ENCODE measurements around the gene AOAH.

Gene AOAH

DNA sequence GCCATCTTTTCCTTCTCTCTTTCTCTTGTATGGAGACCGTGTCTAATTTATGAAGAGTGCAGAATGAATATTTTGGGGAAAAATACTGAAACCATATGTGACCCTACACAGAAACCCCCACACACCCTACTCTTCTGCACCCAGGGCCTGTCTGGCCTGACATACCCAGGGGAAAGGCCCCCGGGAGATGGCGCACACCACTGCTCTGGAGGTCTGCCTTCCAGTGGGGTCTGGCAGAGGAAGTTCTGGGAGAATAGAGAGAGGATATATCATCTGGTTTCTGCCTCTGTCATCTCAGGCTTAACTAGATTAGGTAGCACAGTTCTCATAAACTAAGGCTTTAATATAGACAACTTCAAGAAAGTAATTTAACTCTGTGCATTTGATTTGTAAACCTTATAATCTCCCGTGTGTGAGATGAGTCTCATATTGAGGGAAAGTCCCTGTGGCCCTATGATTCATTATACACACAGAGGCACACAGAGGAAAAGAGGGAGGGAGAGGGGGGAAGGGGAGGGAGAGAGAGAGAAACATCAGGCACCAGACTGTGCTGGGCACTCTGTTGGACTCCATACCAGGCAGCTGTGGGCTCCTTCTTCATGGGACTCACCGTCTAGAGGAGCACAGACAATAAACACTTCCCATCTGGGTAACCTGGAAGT, 123.3 kb downstream of the AOAH start:
- DNase-seq (ENCODE audit: low read depth), result peak; percentile 83

DNA sequence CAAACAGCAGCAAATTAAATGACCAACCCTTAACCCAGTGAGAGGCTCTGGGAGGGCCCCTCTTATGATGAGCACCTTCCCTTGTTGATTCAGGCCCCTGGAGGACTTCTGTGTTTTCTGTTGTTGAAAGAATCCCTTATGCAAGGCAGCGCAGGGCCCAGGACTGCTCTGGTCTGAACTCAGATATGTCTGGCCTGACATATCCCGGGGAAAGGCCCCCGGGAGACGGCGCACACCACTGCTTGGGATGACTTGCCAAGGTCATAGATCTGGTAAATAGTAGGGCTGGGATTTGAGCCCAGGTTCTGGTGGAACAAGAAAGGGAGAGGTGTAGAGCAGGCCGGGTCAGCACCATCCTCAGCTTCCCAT, 124.0 kb downstream of the AOAH start:
- no peak for DNase-seq (ENCODE audit: low read depth)

DNA sequence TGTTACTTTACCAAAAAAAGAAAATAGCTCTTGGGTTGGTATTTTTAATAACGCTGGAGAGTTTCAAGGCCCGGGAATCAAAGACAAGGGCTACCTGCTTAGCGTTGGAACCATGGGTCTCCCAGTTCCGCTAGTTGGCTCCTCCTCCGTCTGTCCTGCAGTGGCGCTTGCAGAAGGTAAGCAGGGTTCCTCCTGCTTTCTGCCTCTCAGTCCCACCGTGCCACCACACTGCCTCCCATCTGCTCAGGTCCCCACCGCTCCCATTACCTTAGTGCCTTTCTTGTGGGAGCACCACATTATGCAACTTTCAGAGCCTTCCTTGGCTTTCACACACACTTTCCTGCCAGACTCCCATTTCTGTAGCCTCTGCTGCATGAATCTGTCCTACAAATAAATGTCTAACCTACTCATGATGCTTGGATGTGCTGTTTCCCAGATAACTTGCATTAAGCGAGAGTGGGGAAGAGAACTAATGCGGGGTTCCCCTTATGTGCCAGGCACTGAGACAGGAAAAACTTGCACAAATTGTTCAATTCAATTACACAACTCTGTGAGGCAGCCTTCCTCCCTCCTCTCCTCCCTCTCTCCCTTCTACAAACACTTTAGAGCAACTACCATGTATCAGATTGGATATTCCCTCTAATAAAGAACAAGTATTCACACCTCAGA, 124.5 kb downstream of the AOAH start:
- no peak for DNase-seq (ENCODE audit: low read depth)

DNA sequence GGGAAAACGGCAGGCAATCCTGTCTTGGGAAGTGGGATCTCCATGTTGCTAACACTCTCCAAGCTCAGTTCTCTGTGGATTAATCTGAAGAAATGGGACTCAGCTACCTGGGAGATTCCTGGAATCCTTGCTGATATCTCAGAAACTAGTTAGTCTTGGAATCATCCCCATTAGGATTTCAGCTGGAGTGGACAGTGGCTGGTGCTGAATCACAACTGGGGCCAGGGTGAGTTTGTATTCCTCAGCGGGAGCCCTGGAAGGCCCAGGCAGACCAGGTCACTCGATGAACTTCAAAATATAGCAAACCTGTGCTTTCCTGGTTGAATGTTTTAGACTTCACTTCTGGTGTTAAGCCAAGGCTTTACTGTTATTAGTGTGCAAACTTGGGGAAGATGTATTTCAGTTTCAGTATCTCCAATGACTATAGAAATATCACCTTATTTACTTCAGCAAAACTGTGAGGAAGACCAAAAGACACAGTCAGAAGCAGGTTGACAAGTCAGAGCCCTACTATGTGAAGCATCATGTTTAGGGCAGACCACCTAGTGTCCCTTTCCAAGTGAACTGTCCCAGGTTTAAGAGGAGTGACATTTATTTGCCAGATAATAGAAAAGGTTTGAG, 126.1 kb downstream of the AOAH start:
- no peak for DNase-seq (ENCODE audit: low read depth)

DNA sequence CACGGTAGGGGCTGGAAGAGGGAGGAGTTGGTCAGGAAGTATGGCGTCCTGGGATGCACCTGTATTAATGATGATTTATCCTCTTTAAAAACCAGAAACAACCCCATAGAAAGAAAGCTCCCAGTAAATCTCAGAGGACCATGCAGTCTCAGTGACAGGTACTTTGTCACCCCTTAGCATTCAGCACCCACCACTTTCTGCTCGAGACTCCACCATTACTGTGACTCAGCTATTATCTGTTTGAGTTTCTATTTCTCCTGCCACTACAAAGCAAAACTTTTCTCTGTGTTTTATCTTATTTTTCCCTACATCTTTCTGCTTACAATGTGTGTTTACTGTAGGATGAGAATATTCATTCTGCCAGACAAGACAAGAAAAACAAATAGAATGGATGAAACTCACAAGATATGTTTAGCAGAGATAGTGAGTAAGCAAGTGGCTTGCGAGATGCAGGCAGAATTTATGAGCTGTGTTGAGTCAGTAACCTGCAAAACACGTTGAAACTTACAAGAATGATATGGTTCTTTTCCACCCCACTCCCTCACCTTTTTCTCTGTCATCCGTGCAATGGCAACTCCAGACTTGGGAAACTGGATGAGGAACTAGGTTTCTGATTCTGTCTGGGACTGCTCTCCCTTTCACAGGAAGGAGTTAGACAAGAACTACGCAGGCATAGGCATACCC, 127.1 kb downstream of the AOAH start:
- DNase-seq (ENCODE audit: low read depth), result peak; percentile 51

- no peak for DNase-seq (ENCODE audit: low read depth)
Observed at GRCh38 chr7:36594445-36594844, 129.8 kb downstream of the AOAH start.

DNA sequence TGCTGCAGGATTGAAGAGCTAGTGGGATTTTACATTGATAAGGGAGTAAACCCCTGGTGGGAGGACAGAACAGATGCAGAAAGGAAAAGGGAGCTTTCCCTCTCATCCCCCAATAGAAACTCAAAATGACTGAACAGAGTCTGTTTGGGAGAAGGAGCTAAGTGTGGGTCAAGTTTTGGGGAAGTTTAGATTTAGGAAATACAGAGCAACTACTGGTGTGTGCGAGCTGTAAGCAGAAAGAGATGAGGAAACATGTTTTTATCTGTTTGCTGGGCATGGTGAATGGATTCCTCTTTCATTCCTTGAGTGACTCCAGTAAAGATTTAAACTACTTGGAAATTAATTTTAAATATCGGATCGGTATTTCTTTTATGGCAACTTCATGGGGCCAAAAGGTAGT, 132.7 kb downstream of the AOAH start:
- no peak for DNase-seq (ENCODE audit: low read depth)

DNA sequence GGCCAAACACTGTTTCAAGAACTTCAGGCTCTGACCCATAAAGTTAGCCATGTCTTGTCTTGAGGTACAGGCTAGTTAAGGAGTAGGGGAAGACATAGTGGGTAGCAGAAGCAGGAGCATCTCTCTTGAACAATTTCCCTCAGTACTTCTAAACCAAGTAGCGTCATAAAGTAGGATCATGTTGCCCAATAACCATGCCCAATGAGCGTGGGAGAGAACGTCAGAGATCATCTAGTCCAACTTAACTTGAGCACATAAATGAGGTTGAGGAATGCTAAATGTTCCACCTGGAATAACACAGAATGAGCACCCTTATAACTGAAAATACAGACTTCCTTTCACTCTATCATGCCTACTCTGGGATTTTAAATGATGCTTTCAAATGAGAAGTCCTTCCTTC, 134.9 kb downstream of the AOAH start:
- DNase-seq (ENCODE audit: low read depth), result no peak

GRCh38 chr7:36583318-36583717, 141.0 kb downstream of the AOAH start:
- DNase-seq (ENCODE audit: low read depth), result peak; percentile 86

DNA sequence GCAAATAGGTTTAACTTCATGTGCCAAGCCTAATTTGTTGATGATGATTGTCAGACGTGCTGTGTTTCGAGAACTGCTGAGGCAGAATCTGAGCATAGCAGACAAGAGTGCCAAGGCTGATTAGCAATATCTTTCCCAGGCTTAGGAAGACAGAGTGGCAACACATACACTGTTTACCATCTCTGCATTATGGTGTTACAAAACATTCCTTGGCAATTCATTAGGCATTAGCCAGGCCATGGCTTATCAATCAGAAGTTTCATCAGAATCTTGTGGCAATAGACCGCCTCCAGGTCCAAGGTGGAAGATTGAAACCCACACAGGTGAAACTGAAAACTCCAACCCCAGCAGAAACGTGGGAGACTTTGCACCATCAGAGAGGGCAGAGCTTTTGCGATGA, 148.5 kb downstream of the AOAH start:
- no peak for DNase-seq (ENCODE audit: low read depth)

DNA sequence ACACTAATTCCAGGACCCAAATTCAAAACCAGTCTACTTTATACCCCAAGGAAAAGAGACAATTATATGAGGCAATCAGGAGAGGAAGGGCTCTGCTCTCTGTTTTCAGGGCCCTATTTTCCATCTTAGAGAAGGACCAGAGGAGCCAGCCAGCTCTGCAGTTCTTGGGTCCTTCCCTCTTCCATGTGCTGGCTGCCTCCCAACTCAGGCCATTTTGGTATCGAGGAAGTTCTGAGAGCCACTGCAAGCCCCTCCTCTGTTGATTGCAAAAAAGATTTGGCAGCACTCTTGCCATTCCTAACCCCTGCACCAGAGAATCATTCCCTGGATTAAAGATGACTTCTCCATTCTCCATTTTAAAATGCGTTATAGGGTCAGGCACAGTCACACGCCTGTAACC, 151.2 kb downstream of the AOAH start:
- DNase-seq (ENCODE audit: low read depth), result no peak

DNA sequence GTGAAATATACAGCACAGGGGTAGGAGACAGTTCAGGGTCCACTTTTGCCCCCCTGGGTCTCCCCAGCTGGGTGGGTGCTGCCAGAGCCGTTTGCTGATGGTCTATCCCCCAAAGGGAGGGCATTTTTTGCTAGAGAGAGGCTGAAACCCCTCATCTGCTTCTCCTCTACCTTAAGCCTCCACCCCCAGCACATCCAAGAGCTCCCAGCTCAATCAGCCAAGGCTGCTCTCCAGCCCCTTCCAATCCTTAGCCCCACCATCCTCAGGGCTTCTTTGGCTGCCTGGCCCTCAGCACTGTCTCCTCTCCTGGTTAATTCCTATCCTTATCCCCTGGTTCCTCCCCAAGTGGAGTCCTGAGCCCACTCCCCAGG, 153.1 kb downstream of the AOAH start:
- DNase-seq (ENCODE audit: low read depth), result no peak

GRCh38 chr7:36570528-36571189, 153.6 kb downstream of the AOAH start:
- no peak for DNase-seq (ENCODE audit: low read depth)

DNA sequence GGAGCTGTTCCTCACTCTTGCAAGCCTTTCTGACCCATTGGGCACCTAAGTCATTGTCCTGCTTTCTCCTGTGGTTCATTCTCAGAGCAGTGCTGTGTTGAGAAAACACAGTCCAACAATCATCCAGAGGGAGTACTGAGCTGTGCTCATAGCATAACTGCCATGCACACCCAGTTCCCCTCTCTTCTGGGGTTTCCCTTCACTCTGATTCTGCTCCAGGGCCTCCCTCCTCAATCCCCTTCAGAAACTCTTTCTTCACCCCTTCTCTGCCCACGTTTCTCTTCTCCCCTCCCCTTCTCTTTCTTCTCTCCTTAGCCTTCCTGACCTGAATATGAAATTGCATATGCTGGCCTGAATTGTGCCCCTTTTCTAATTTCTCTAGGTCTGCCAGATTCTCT, 155.8 kb downstream of the AOAH start:
- DNase-seq (ENCODE audit: low read depth), result no peak

- DNase-seq (ENCODE audit: low read depth), result no peak
Observed at GRCh38 chr7:36567699-36568451, 156.4 kb downstream of the AOAH start.

DNA sequence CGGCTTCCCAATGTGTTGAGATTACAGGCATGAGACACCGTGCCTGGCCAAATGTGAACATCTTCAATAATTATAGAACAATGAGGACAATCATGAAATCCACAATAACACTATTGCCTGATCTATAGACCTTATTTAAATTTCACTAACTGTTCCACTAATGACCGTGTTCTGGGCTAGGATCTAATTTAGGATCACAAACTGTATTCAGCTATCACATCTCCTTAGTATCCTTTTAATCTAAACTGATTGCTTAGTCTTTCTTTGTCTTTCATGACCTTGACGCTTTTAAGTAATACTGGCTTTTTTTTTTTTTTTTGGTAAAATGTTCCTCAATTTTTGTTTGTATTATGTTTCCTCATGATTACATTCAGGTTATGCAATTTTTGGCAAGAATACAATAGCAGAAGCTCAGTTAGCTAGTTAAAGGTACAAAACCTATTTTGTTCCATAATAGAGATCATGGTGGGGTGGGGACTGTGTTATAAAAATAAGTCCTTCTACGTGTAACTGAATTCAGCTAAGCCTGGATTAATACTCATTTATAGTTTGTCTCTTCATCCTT, 158.4 kb downstream of the AOAH start:
- DNase-seq (ENCODE audit: low read depth), result no peak

GRCh38 chr7:36564489-36564888, 159.8 kb downstream of the AOAH start:
- DNase-seq (ENCODE audit: low read depth), result no peak

GRCh38 chr7:36563706-36564327, 160.5 kb downstream of the AOAH start:
- peak; percentile 30 for DNase-seq (ENCODE audit: low read depth)

GRCh38 chr7:36562121-36562520, 162.2 kb downstream of the AOAH start:
- DNase-seq (ENCODE audit: low read depth), result no peak

GRCh38 chr7:36549029-36549428, 175.3 kb downstream of the AOAH start:
- no peak for DNase-seq (ENCODE audit: low read depth)

- DNase-seq (ENCODE audit: low read depth), result no peak
Observed at GRCh38 chr7:36547416-36547815, 176.9 kb downstream of the AOAH start.

All from ELR (cell line).